K562 (cell line): ENCODE results near the gene CNNM3. TPM values are rescaled to one million over a fixed set of nuclear protein-coding genes. Genes with fewer than 3 reads are reported as not detected.

Source experiments
- ATF7 ChIP-seq: fragments of 450-650 bp; IDR thresholded peaks from 2 replicates; pipeline ENCODE4 v1.7.1; 2014; ENCODE audit warnings: mild to moderate bottlenecking, moderate library complexity
- CCNT2 ChIP-seq: IDR thresholded peaks from 2 replicates; pipeline ENCODE4 v1.6.1; 2011; ENCODE audit warnings: borderline replicate concordance, low read depth, mild to moderate bottlenecking, moderate library complexity, mixed read lengths, low read length; ENCODE audit not compliant: insufficient read length; ENCODE audit errors: extremely low read depth
- CHD2 ChIP-seq: IDR thresholded peaks from 2 replicates; pipeline ENCODE4 v1.6.1; 2011; ENCODE audit warnings: low read depth, low read length
- EGR1 ChIP-seq: fragments of 450-650 bp; conservative IDR thresholded peaks from 2 replicates; pipeline ENCODE4 v1.6.1; 2017; ENCODE audit warnings: mild to moderate bottlenecking
- GATAD2B ChIP-seq: fragments of 450-650 bp; IDR thresholded peaks from 2 replicates; pipeline ENCODE4 v1.6.1; 2017; ENCODE audit warnings: mild to moderate bottlenecking, borderline replicate concordance
- HDAC3 ChIP-seq: fragments of 450-650 bp; IDR thresholded peaks from 2 replicates; pipeline ENCODE4 v1.6.1; 2018; ENCODE audit warnings: borderline replicate concordance, mild to moderate bottlenecking, moderate library complexity; ENCODE audit not compliant: partially characterized antibody
- HNRNPH1 ChIP-seq: fragments of 200-400 bp; formaldehyde crosslinking; optimal IDR thresholded peaks from 2 replicates; pipeline ENCODE3; 2017; ENCODE audit warnings: low read depth, mild to moderate bottlenecking, low read length, moderate library complexity
- JUN ChIP-seq, 2 experiments: sonication (generic) in 1 of 2; formaldehyde crosslinking in 1 of 2; IDR thresholded peaks; 2 replicates each; pipeline versions ENCODE4 v1.6.1 to v1.8.0; 2012 to 2022; ENCODE audit warnings: borderline replicate concordance in 2 of 2, mild to moderate bottlenecking in 2 of 2, improper control_type of control experiment in 1 of 2, low read depth in 1 of 2, low read length in 1 of 2, missing genetic modification reagents in 1 of 2
- MEIS2 ChIP-seq: fragments of 450-650 bp; IDR thresholded peaks from 2 replicates; pipeline ENCODE4 v1.6.1; 2014; ENCODE audit warnings: mild to moderate bottlenecking; ENCODE audit not compliant: partially characterized antibody
- NCOA1 ChIP-seq: fragments of 450-650 bp; IDR thresholded peaks from 2 replicates; pipeline ENCODE4 v1.6.1; 2016; ENCODE audit warnings: low read depth
- NCOA2 ChIP-seq, 2 experiments: fragments of 450-650 bp; IDR thresholded peaks; 2 replicates each; pipeline ENCODE4 v1.6.1; 2018; ENCODE audit warnings: mild to moderate bottlenecking in 2 of 2, moderate library complexity in 1 of 2; ENCODE audit not compliant: partially characterized antibody in 2 of 2
- NCOA6 ChIP-seq: fragments of 450-650 bp; IDR thresholded peaks from 2 replicates; pipeline ENCODE4 v1.6.1; 2017; ENCODE audit warnings: mild to moderate bottlenecking
- RB1 ChIP-seq: fragments of 450-650 bp; IDR thresholded peaks from 2 replicates; pipeline ENCODE4 v1.6.1; 2017; ENCODE audit warnings: low read depth, mild to moderate bottlenecking
- SMAD4 ChIP-seq: fragments of 250-450 bp; sonication (Bioruptor Pico); conservative IDR thresholded peaks from 2 replicates; pipeline ENCODE4 v1.8.0; 2021; ENCODE audit warnings: inconsistent platforms, mild to moderate bottlenecking, moderate library complexity
- TCF3 ChIP-seq: sonication (generic); formaldehyde crosslinking; IDR thresholded peaks from 2 replicates; pipeline ENCODE4 v1.4.0; 2020; ENCODE audit warnings: mild to moderate bottlenecking, missing genetic modification reagents
- ZNF444 ChIP-seq: fragments of 250-450 bp; sonication (Bioruptor Pico); IDR thresholded peaks from 2 replicates; pipeline ENCODE4 v1.4.0; 2020; ENCODE audit warnings: mild to moderate bottlenecking, moderate library complexity
- ZNF507 ChIP-seq: conservative IDR thresholded peaks from 2 replicates; pipeline ENCODE4 v1.6.1; 2017; ENCODE audit warnings: missing genetic modification characterization, missing compliant biosample characterization
- ZNF75A ChIP-seq: fragments of 450-650 bp; formaldehyde crosslinking; IDR thresholded peaks from 2 replicates; pipeline ENCODE4 v1.4.0; 2020; ENCODE audit warnings: mild to moderate bottlenecking
- ZNF778 ChIP-seq: fragments of 450-650 bp; formaldehyde crosslinking; IDR thresholded peaks from 2 replicates; pipeline ENCODE4 v1.4.0; 2020; ENCODE audit warnings: mild to moderate bottlenecking, moderate library complexity
- polyA plus RNA-seq, 8 experiments: library from polyadenylated mRNA; depleted of rRNA in 4 of 8; stranded (reverse) in 5 of 8; unstranded in 3 of 8; fragments of >200 nt; fragmentation: Nextera tagmentation in 2 of 8; fragmentation: Illumina TruSeq in 1 of 8; extraction: Ambion mirVana in 2 of 8; extraction: Trizol in 1 of 8; gene quantifications; 2 replicates each; pipeline versions ENCODE4 v1.2.1 to v1.2.3, GENCODE V29; 2011 to 2014; ENCODE audit warnings: inconsistent platforms in 1 of 8, missing spikeins in 1 of 8
- total RNA-seq, 7 experiments: library from RNA; depleted of rRNA in 6 of 7; stranded (reverse); fragments of >200 nt in 6 of 7; fragmentation: Illumina TruSeq in 2 of 7; extraction: Trizol in 2 of 7; gene quantifications; 2 replicates each; pipeline versions ENCODE4 v1.2.1 to v1.2.3, GENCODE V29; 2011 to 2021; ENCODE audit warnings: low replicate concordance in 1 of 7
- TF ChIP-seq, protein P1 (sequence below): IDR thresholded peaks from 3 replicates; pipeline ENCODE4 v1.6.1; 2011; ENCODE audit warnings: borderline replicate concordance, mild to moderate bottlenecking; ENCODE audit not compliant: insufficient read length, insufficient read depth
- TF ChIP-seq, protein P2 (sequence below): fragments of 200-800 bp; sonication (Bioruptor generic); IDR thresholded peaks from 2 replicates; pipeline ENCODE4 v1.6.1; 2017; ENCODE audit warnings: missing genetic modification characterization, missing compliant biosample characterization
- TF ChIP-seq, protein P3 (sequence below): fragments of 450-650 bp; IDR thresholded peaks from 2 replicates; pipeline ENCODE4 v1.6.1; 2017; ENCODE audit warnings: mild to moderate bottlenecking, moderate library complexity
- TF ChIP-seq, protein P4 (sequence below), 2 experiments: IDR thresholded peaks; 2 replicates each; pipeline ENCODE4 v1.6.1; 2011; ENCODE audit warnings: borderline replicate concordance in 1 of 2, control low read depth in 1 of 2, low read depth in 1 of 2, low read length in 1 of 2, mild to moderate bottlenecking in 1 of 2, mixed read lengths in 1 of 2, moderate library complexity in 1 of 2; ENCODE audit not compliant: insufficient read depth in 1 of 2, insufficient read length in 1 of 2, poor library complexity in 1 of 2, severe bottlenecking in 1 of 2; ENCODE audit errors: extremely low read depth in 1 of 2

CNNM3 gene
- total and polyA plus RNA-seq, 9 of the 15 experiments (the other 6 are each of a cell fraction or from before 2014, with no cell fraction given): 1.4 to 16.9 (median 6.5) TPM

DNA sequence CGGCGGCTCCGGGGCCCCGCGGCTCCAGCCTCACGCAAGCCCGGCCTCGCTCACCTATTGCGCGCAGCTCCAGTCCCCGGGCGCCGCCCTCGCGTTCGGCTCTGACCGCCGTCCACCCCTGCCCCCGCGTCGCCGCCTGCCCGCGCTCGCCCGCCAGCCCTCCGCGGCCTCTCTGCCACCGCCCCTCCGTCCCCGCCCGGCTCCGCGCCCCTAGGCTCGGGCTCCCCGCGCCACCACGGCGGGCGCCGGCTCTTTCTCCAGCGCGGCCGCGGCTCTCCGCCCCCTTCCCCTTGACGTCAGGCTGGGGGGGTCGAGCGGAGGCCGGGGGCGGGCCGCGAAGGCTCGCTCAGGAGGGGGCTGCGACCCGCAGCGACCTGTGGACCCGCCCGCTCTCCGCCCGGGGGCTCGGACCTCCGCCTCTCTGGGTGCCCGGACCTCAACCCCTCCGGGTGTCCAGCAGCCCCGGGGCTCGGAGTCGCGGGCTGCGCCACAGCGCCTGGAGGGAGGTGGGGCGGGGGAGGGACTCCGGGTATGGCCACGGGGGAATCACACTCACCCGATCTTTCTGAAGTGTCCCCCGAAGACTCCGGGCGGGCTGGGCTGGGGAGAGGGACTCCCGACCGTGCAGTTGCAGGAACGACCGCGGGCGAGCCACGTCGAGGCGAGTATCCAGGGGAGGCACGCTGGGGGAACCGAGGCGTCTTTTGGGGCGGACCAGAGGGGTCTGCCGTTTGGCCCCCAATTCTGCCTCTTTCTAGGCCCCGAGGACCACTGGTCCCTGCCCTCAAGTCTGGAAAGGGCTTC lies 54.0 kb downstream of the CNNM3 start, which contains the start of gene SEMA4C (continued):
- TF ChIP-seq ZNF444 (CRISPR knock-in tag): no peak
- peak; percentile 58 for TF ChIP-seq CCNT2
- peak; percentile 69 for TF ChIP-seq RB1
- TF ChIP-seq NCOA2 (IDR thresholded peaks at IDR 0.05; ENCODE audit: partially characterized antibody in 2 of 2): no peak
- TF ChIP-seq HNRNPH1: no peak
- TF ChIP-seq, protein P1, sequence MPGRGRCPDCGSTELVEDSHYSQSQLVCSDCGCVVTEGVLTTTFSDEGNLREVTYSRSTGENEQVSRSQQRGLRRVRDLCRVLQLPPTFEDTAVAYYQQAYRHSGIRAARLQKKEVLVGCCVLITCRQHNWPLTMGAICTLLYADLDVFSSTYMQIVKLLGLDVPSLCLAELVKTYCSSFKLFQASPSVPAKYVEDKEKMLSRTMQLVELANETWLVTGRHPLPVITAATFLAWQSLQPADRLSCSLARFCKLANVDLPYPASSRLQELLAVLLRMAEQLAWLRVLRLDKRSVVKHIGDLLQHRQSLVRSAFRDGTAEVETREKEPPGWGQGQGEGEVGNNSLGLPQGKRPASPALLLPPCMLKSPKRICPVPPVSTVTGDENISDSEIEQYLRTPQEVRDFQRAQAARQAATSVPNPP: no peak
- TF ChIP-seq, protein P2, sequence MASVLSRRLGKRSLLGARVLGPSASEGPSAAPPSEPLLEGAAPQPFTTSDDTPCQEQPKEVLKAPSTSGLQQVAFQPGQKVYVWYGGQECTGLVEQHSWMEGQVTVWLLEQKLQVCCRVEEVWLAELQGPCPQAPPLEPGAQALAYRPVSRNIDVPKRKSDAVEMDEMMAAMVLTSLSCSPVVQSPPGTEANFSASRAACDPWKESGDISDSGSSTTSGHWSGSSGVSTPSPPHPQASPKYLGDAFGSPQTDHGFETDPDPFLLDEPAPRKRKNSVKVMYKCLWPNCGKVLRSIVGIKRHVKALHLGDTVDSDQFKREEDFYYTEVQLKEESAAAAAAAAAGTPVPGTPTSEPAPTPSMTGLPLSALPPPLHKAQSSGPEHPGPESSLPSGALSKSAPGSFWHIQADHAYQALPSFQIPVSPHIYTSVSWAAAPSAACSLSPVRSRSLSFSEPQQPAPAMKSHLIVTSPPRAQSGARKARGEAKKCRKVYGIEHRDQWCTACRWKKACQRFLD (CRISPR knock-in tag): 0 out of 2 replicates have a peak, but pooled peaks have one; percentile 39
- TF ChIP-seq TCF3: no peak
- TF ChIP-seq ZNF75A (CRISPR knock-in tag): no peak
- TF ChIP-seq ATF7: peak; percentile 72
- TF ChIP-seq MEIS2: no peak
- TF ChIP-seq SMAD4: peak; percentile 57; the same call in 1 of the 2 replicates
- no peak for TF ChIP-seq NCOA6
- no peak for TF ChIP-seq JUN (IDR thresholded peaks at IDR 0.05; ENCODE audit: borderline replicate concordance, low read depth, low read length)
- TF ChIP-seq JUN (CRISPR knock-in tag; IDR thresholded peaks at IDR 0.05; ENCODE audit: borderline replicate concordance): no peak
- TF ChIP-seq NCOA1: no peak
- no peak for TF ChIP-seq HDAC3
- no peak for TF ChIP-seq CHD2
- TF ChIP-seq, protein P3, sequence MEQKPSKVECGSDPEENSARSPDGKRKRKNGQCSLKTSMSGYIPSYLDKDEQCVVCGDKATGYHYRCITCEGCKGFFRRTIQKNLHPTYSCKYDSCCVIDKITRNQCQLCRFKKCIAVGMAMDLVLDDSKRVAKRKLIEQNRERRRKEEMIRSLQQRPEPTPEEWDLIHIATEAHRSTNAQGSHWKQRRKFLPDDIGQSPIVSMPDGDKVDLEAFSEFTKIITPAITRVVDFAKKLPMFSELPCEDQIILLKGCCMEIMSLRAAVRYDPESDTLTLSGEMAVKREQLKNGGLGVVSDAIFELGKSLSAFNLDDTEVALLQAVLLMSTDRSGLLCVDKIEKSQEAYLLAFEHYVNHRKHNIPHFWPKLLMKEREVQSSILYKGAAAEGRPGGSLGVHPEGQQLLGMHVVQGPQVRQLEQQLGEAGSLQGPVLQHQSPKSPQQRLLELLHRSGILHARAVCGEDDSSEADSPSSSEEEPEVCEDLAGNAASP: no peak
- no peak for TF ChIP-seq ZNF507
- 0 out of 2 replicates have a peak, but pooled peaks have one; percentile 68 for TF ChIP-seq GATAD2B
- TF ChIP-seq, protein P4, sequence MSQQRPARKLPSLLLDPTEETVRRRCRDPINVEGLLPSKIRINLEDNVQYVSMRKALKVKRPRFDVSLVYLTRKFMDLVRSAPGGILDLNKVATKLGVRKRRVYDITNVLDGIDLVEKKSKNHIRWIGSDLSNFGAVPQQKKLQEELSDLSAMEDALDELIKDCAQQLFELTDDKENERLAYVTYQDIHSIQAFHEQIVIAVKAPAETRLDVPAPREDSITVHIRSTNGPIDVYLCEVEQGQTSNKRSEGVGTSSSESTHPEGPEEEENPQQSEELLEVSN (IDR thresholded peaks at IDR 0.05; ENCODE audit: borderline replicate concordance in 1 of 2, extremely low read depth in 1 of 2, insufficient read depth in 1 of 2, insufficient read length in 1 of 2, low read depth in 1 of 2, low read length in 1 of 2, poor library complexity in 1 of 2, severe bottlenecking in 1 of 2): peak in 1 of 2 experiments; percentile 51
- no peak for TF ChIP-seq ZNF778 (CRISPR knock-in tag)
- TF ChIP-seq EGR1: peak; percentile 82
